ENCODE measurements around the gene DSG1. TPM values are rescaled to one million over a fixed set of nuclear protein-coding genes. Genes with fewer than 3 reads are reported as not detected.

DSG1 gene
- total and polyA plus RNA-seq, 2 of the 13 experiments (the other 11 are each of a cell fraction or from before 2014, with no cell fraction given): 0.04 TPM; not detected in 1

GRCh38 chr18:31398191-31398590 lies 80.2 kb downstream of the DSG1 start:
- no TSS peak for BruUV-seq (replicated peaks)
- no peak for DNase-seq (ENCODE audit: low spot score)
- Histone ChIP-seq H3K9ac (ENCODE audit: insufficient read depth, low read depth, low read length) (no peak overlapping the region), H3K4me1 (ENCODE audit: insufficient read depth, low read length) (peaks cover 84% of the 10 kb centered on the region), H4K20me1 (ENCODE audit: insufficient read depth, low read length) (no peaks in the 10 kb centered on the region), H2AFZ (ENCODE audit: low read length) (no peak overlapping the region), H3K4me2 (ENCODE audit: low read depth, low read length) (no peak overlapping the region), H3K36me3 (replicated peaks in 1 of 2; ENCODE audit: control insufficient read depth in 1 of 2, insufficient read depth in 2 of 2, low read length in 2 of 2) (no peaks in the 10 kb centered on the region), H3K4me3 (replicated peaks in 1 of 3; ENCODE audit: insufficient read depth in 1 of 3, low read depth in 2 of 3, low read length in 3 of 3) (no peak overlapping the region), H3K9me3 (ENCODE audit: low read length) (no peaks in the 10 kb centered on the region), H3K27me3 (ENCODE audit: control insufficient read depth in 1 of 2, insufficient read depth in 2 of 2, low read length in 2 of 2) (no peaks in the 10 kb centered on the region), H3K79me2 (ENCODE audit: insufficient read depth, low read length) (no peaks in the 10 kb centered on the region), H3K27ac (ENCODE audit: extremely low read length, insufficient read depth, low read length) (peak overlapping the region; percentile 94)
- TF ChIP-seq SKI (IDR thresholded peaks at IDR 0.05; ENCODE audit: partially characterized antibody) (no peak), ZIK1 (CRISPR knock-in tag; IDR thresholded peaks at IDR 0.05; ENCODE audit: borderline replicate concordance, low read depth) (no peak)
- POLR2A ChIA-PET: interaction anchor here (1.1 kb wide), 1 partner anchor 165 kb away, joined by 4 read pairs; no protein-coding TSS in a partner anchor
- FAIRE-seq: no peak
- no peak for ATAC-seq
- CTCF ChIA-PET (ENCODE audit: low intra/inter-chr PET ratio, low total read pairs): no interaction called here
- intact Hi-C loops (cut with micrococcal nuclease; ENCODE audit: unreplicated experiment): loop anchor here (5.0 kb wide), 2 partner anchors 114 to 191 kb away; no protein-coding TSS in a partner anchor
- 98% methylated on average over 2 of the region's 2 CpGs for WGBS (ENCODE audit: low lambda C conversion rate)
- in situ Hi-C loops (cut with HindIII; ENCODE audit: extremely low pct_ligation_motif_present, low pct_unique_long_range_greater_than_20kb): no loop called here

- no peaks in the 10 kb centered on the region for H3K79me2 ChIP-seq (ENCODE audit: insufficient read depth, low read length)
- H3K9me3 ChIP-seq (ENCODE audit: low read length): no peaks in the 10 kb centered on the region
- H3K4me2 ChIP-seq (ENCODE audit: low read depth, low read length): no peak overlapping the region
- H3K4me3 ChIP-seq (replicated peaks in 1 of 3; ENCODE audit: insufficient read depth in 1 of 3, low read depth in 2 of 3, low read length in 3 of 3): no peak overlapping the region
- no peaks in the 10 kb centered on the region for H4K20me1 ChIP-seq (ENCODE audit: insufficient read depth, low read length)
- H3K4me1 ChIP-seq (ENCODE audit: insufficient read depth, low read length): peaks cover 92% of the 10 kb centered on the region
- BruUV-seq (replicated peaks): no TSS peak
- H3K27me3 ChIP-seq (ENCODE audit: control insufficient read depth in 1 of 2, insufficient read depth in 2 of 2, low read length in 2 of 2): no peaks in the 10 kb centered on the region
- H3K36me3 ChIP-seq (replicated peaks in 1 of 2; ENCODE audit: control insufficient read depth in 1 of 2, insufficient read depth in 2 of 2, low read length in 2 of 2): no peaks in the 10 kb centered on the region
- 78% methylated on average over 6 of the region's 6 CpGs for WGBS (ENCODE audit: low lambda C conversion rate)
- ChIA-PET CTCF (ENCODE audit: low intra/inter-chr PET ratio, low total read pairs) (no interaction called here), POLR2A (interaction anchor here (1.1 kb wide), 1 partner anchor 166 kb away, joined by 4 read pairs; no protein-coding TSS in a partner anchor)
- DNase-seq (ENCODE audit: low spot score): peak; percentile 55
- intact Hi-C loops (cut with micrococcal nuclease; ENCODE audit: unreplicated experiment) (loop anchor here (2.0 to 5.0 kb wide), 4 partner anchors 113 to 299 kb away; no protein-coding TSS in a partner anchor), in situ Hi-C loops (cut with HindIII; ENCODE audit: extremely low pct_ligation_motif_present, low pct_unique_long_range_greater_than_20kb) (no loop called here)
- ATAC-seq: no peak
- no peak for FAIRE-seq
- H3K9ac ChIP-seq (ENCODE audit: insufficient read depth, low read depth, low read length): no peak overlapping the region; the same call in 1 of the 2 replicates
- H3K27ac ChIP-seq (ENCODE audit: extremely low read length, insufficient read depth, low read length): peak overlapping the region; percentile 93
- H2AFZ ChIP-seq (ENCODE audit: low read length): peak overlapping the region; percentile 12
- TF ChIP-seq FOSL2 (CRISPR knock-in tag; IDR thresholded peaks at IDR 0.05) (0 out of 2 replicates have a peak, but pooled peaks have one; percentile 27), MLX (CRISPR knock-in tag; IDR thresholded peaks at IDR 0.05) (no peak), ZNF615 (CRISPR knock-in tag; IDR thresholded peaks at IDR 0.05; ENCODE audit: borderline replicate concordance) (no peak), AGO2 (optimal IDR thresholded peaks at IDR 0.05; ENCODE audit: low read depth, low read length) (no peak), ZNF276 (CRISPR knock-in tag; IDR thresholded peaks at IDR 0.05; ENCODE audit: low read depth) (no peak), PPARG (CRISPR knock-in tag; conservative IDR thresholded peaks at IDR 0.05) (0 out of 2 replicates have a peak, but pooled peaks have one; percentile 40), EP300 (IDR thresholded peaks at IDR 0.05; ENCODE audit: low read depth in 2 of 2, low read length in 2 of 2) (peak in 1 of 2 experiments; percentile 79; a peak in 2 of 4 replicates), EP300 (CRISPR knock-in tag; IDR thresholded peaks at IDR 0.05; ENCODE audit: borderline replicate concordance) (no peak)
These were observed 81.5 kb downstream of the DSG1 start for GRCh38 chr18:31399306-31400032.
